Measurements from ENCODE around the gene CARD8.
"Not testable (repeated sequence)": the region's sequence is repeated elsewhere in the genome, so short reads cannot be mapped to it uniquely, and the experiment has no call there.

The CARD8 gene, protein sequence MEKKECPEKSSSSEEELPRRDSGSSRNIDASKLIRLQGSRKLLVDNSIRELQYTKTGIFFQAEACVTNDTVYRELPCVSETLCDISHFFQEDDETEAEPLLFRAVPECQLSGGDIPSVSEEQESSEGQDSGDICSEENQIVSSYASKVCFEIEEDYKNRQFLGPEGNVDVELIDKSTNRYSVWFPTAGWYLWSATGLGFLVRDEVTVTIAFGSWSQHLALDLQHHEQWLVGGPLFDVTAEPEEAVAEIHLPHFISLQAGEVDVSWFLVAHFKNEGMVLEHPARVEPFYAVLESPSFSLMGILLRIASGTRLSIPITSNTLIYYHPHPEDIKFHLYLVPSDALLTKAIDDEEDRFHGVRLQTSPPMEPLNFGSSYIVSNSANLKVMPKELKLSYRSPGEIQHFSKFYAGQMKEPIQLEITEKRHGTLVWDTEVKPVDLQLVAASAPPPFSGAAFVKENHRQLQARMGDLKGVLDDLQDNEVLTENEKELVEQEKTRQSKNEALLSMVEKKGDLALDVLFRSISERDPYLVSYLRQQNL

DNA sequence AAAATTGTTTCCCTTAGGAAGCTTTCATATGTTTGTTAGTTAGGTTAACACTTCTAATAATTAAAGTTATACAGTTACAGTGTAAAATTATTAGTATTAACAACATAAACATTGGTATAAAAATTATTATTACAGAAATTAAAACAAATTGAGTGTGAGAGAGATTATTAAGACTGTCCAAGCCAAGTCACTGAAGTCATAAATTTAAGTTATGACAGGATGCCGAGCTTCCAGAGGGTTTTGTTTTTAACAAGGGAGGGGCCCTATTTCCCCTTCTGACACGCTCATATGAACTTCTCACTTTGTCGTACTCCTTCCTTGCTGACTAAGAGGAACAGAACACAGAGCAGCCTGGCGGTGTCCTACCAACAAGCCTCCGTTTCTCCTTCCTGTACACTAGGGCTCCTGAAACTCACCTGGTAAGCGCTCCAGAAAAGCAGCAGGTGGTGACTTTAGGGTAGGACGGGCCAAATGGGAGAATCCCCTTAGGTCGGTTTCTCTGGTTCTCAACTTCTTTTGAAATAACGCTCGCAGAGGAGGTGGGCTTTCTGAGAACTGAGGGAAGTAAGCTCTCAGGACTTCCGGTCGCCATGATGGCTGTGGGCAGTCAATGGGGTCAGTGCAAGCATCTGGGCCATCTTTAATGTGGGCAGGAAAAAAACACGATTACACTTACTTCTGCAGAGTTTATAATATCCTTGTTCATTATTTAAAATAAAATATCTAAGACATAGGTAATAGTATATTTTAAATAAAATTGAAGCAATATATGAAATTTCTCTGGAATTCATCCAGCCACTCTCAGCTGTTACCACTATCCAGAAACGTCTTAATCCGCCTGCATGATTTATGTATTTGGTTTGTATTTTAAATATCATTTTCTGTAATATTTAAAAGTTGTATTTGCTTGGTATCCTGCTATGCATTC is at the start of gene CARD8:
TSS of gene CARD8 (minus strand) at position 537 of the 928 bp plus-strand sequence. CDS start 14,892 bp downstream, outside the sequence.
- DNase-seq, result peak; percentile 73

DNA sequence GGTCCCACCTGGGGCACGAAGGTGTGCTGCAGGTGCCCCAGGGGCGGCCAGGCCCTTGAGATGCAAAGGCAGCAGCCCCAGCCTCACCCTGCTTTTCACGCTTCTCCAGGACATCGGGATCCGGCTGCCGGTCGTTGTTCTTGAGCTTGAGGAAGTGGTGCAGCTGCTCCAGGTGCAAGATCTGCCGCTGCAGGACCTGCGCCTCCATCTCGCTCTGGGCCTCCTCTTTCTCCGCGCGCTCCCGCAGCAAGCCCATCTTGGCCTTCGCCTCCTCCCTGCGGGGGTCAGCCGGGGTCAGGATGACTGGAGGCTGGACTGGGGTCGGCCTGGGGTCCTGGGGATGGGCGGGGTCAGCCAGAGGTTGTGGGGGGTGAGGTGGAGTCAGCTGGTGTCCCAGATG is 48.2 kb upstream of the CARD8 start:
- no peak for DNase-seq

DNA sequence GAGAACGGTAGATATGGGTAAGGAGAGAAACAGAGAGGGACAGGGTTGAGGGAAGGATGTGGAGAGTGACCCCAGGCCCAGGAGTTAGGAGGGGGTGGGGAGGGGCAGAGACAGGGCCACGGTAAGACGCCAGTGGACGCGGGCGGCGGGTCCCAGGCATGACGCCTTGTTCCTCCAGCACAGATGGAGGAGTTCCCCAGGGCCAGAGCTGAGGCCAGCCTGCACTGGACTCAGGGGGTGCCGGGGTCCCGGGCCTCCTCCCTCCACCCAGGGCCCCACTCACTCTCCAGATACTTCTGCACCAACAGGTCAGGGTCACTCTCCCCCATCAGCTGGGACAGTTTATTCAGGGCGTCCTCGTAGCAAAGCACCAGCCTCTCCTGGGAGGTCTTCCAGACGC is 47.7 kb upstream of the CARD8 start:
- DNase-seq, result no peak

DNA sequence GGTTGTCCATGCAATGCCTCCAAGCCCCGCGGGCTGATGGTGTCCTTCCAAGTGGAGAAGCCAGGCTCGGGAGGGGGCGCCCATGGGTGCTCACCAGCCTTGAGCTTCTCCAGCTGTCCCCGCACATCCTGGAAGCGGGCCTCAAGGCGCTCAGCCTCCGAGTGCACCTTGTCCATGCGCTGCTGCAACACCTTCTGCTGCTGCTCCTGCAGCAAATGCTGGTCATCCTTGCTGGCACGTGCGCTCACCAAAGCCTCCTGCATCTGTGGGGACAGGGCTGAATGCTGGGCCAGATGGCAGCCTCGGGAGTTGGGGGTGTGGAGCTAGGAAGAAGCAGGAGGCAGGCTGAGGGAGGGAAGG is 46.9 kb upstream of the CARD8 start:
- DNase-seq, result no peak

DNA sequence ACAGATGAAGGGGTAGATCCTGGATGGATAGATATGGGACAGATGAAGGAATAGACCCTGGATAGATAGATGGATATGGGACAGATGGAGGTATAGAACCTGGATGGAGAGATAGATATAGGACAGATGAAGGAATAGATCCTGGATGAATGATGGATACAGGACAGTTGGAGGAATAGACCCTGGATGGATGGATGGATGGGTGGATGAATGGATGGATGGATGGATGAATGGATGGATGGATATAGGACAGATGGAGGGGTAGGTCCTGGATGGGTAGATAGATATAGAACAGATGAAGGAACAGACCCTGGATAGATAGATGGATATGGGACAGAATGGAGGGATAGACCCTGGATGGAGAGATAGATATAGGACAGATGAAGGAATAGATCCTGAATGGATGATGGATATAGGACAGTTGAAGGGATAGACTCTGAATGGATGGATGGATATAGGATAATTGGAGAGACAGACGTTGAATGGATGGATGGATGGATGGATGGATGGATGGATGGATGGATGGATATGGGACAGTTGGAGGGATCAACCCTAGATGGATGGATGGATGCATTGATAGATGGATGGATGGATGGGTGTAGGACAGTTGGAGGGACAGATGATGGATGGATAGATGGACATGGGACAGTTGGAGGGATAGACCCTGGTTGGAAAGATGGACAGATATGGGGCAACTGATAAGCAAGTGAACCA is 46.3 kb upstream of the CARD8 start:
- DNase-seq, result no peak

DNA sequence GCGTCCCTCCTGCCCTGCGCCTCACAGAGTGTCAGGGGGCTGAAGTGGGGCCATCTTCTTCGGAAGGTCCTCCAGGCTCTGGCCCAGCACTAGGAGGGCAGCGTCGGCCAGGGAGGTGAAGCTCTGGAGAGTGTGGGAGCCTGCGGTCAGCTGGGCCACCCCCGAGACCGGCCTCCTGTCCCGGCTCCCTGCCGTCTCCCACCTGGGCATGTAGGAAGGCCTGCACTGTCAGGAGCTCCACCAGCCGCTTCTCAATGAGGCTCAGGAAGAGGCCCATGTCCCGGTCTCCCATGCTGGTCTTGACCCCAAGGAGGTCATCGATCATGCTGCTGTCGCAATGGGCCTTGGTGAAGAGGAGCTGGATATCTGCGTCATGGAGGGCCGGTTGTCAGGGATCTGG is 42.3 kb upstream of the CARD8 start:
- DNase-seq, result no peak

DNA sequence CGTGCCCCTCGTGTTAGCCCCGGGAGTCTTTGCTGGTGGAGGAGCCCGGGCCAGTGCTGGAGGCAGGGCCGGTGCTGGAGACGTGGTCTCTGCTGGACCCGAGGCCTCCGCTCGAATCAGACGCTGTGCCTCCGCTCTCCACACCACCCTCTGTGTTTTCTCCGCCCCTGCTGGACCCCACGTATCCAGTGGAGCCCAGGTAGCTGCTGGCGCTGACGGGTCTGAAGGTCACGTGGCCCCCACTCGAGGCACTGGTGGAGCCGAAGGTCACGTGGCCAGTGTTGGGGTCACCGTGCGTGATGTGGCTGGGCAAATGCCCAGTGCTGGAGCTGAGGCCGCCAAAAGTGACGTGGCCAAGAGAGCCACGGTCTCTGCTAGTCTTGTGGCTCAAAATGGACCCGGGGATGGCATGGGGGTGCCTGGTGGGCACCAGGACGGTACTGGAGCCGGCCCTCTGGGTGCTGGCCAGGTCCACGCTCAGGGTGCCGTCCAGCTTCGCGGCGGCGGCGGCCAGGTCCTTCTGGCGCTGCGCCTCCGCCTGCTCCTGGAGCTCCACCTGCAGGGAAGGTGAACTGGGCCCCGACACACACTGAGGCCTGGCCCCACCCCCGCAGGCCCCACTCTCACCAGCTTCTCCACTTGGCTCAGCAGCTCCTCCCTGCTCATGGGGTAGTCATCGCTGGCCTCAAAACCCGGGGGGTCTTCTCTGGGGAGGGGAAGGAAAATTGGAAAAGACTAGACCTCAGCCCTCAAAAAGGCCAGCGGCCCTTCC is 41.4 kb upstream of the CARD8 start:
- DNase-seq, result no peak

DNA sequence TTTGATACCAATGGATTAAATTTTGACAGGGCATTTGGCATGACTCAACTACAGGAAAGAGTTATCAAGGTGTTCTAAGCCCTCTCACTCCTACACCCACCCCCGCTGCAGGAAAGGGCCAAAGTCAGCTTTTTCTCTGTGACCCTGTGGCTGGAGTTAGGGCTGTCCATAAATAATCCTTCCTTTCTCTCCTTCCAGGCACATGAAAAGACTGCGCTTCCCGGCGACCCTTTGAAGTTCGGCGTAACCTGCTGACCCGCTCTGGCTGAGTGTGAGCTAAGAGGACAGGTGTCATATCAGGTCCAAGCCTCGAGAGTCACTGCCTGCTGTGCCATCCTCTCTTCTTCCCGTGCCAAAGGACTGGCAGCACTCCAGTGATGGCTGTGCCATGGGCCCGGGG is 39.7 kb upstream of the CARD8 start:
- no peak for DNase-seq

DNA sequence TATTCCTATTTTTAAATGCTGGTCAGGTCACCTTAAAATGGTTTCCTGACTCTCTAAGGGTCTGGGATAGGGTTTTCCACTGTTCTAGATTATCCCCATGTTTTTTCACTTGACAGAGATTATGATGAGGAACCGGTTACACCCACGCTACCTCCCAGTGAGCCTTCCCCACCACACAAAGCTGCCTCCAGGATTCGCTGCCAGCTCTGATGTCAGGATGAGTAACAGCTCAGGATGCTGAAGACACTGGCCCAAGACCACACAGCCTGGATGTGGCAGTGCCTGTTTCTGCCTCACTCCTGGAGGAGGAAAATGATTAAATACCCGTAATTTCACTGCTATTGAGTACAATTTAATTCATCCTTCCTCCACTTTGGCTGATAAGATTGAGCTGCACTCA is 37.1 kb upstream of the CARD8 start:
- DNase-seq, result no peak

DNA sequence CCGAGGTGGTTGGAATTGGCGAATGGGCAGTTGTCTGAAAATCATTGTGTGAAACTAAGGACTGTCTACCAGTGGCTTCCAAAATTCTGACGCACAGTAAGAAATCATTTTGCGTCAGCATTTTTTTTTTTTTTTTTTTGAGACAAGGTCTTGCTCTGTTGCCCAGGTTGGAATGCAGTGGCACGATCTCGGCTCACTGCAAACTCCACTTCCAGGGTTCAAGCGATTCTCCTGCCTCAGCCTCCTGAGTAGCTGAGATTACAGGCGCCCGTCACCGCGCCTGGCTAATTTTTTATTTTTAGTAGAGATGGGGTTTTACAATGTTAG is 35.7 kb upstream of the CARD8 start:
- DNase-seq, result not testable (repeated sequence)

DNA sequence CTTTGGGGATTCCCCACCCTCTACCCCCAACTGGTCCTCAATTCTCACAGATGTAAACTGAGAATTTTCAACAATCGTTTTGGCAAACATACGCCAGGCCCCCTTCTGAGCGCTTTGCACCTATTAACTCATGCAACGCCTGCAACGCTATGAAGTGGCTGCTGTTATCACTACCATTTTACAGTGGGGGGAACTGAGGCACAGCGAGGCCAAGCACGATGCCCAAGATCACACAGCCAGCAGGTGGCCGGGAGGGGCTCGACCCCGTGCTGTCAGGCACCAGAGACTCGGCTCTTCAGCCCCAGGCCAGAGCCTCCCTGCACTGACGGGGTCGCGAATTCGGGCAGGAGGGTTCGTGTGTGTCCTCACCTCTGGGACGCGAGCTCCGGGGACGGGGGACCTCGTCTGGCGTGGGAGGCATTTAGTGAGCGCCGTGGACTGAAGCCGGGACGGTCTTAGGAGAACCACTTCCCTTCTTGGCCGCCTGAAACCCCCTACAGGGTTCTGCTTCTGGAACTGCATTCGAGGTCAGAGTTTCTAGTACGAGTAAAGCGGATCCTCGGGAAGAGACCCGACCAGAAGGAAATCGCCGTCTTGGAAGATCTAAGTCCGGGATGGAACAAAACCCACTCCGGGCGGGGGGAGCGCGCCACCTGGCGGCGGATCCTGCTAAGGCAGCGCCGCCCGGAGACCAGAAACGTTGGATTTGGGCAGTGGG is 35.2 kb upstream of the CARD8 start:
- DNase-seq, result peak; percentile 66

DNA sequence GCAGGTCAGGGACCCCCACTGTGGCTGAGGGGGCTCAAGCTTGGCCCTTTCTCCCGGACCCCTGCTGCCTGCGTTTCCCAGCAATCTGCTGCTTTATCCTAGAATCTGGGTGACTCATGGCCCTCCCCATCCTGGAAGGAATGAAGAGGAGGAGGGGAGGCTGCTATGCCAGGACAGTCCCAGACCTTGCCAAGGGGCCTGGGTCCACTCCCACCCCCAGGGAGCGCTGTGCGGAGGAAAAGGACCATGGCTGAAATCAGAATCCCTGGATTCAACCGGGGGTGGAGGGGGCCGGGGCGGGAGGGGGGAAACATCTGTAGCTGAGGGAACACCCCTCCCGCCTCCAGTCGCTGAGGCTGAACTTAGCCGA is 34.7 kb upstream of the CARD8 start:
- DNase-seq, result no peak

DNA sequence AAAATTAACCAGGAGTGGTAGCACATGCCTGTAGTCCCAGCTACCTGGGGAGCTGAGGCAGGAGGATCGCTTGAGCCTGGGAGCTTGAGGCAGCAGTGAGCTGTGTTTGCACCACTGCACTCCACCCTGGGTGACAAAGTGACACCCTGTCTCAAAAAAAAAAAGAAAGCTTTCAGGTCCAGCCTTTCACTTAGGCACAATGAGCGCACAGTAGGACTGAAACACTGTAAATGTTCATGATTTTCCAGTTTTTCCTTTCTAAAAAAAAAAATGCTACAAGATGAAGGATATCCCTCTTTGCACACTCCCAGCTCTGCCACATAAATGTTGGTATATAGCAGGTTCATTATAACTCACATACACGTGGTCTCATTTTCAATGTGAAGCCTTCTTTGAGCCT is 32.0 kb upstream of the CARD8 start:
- no peak for DNase-seq

DNA sequence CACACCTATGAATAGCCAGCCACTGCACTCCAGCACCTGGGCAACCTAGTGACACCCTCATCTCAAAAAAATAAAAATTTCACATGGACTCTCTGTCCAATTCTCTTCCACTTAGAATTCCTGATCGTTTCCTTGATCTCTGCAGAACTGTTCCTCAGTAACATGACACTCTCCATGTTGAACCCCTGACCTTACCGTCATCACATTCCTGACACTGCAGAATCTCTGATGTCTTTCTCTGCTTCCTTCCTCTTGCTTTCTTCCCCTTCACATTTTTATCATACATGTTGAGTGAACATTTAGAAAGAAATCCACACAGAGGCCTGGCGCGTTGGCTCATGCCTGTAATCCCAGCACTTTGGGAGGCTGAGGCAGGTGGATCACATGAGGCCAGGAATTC is 29.2 kb upstream of the CARD8 start:
- DNase-seq, result no peak

DNA sequence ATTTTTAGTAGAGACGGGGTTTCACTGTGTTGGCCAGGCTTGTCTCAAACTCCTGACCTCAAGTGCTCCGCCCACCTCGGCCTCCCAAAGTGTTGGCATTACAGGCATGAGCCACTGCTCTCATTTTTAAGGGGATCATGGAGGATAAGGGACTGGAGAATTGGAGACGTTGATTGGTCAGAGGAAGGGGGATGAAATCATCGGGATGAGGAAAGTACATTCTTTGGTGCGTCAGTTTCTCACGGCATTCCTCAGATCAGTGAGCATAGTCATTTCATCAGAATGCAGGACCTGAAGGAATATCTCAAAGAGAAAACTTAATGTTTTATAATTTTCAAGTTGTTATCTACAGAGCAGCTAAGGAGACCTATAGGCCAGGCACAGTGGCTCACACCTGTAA is 28.2 kb upstream of the CARD8 start:
- no peak for DNase-seq

DNA sequence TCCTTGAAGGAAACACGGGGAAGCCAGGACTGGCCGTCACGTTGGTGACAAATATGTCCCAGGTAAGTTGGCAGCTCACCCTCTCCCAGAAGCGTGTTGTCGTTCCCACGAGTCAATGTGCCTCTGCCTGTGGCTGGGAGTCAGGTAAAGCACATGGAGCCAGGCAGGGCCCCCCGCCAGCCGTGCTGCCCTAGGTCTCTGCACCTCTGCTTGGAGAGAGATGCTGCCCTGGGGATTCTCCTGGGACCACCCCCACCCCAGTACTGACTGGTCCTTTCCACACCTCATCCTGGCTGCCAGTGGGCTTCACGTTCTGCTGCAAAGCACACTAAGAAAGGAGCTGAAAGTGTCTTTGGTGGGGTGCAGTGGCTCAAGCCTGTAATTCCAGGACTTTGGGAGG is 24.0 kb upstream of the CARD8 start:
- no peak for DNase-seq

DNA sequence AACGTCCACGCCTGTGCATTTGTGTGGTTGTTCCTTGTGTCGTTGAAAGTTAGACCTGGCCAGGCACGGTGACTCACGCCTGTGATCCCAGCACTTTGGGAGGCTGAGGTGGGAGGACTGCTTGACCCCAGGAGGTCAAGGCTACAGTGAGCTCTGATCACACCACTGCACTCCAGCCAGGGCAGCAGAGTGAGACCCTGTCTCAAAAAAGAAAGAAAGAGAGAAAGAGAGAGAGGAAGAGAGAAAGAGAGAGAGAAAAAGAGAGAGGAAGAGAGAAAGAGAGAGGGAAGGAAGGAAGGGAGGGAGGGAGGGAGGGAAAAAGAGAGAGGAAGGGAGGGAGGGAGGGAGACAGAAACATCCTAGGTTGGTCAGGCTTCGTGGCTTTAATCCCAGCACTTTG is 19.2 kb upstream of the CARD8 start:
- no peak for DNase-seq

DNA sequence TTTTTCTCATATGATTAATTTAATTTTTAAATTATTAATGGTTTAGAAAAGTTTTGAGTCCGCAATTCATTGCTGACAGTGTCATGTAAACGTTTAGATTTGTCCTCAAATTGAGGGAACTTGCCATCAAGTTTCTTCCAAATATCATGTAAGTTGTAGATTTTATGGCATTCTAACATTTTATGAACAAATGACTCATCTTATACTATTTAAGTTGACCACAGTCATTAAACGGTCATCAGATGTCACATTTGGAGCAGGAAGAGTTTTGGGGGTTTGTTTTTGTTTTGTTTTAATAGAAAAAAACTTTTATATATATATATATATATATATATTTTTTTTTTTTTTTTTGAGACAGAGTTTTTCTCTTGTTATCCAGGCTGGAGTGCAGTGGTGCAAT is 18.5 kb upstream of the CARD8 start:
- DNase-seq, result no peak

DNA sequence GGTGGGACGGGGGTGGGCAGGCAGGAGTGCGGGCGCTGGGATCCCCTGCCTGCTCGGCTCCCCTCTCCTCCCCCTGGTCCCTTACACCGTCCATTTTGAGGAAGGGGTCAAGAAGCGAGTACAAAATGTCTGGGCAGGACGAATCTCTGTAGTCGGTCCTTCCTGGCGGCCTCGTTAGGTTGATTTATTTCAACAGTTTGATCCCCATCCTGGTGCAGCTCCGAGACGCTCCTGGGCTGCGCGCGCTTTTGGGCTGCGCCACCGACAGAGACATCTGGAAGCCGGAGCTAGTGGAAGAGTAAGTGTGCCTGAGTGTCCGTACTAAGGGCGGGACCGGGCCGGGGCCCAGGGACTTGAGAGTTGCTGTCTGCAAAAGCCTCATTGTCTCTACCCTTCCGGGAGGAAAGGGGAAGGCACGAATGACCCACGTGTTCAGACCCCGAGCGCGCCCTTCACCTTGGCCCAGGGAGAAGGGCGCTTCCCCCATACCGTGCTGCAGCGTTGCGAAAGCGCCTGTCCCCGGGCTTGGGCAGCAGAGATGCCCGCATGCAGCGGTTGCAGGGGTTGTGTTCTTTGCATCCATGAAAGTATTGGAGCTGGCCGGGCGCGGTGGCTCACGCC is 15.9 kb upstream of the CARD8 start:
- peak; percentile 10 for DNase-seq

DNA sequence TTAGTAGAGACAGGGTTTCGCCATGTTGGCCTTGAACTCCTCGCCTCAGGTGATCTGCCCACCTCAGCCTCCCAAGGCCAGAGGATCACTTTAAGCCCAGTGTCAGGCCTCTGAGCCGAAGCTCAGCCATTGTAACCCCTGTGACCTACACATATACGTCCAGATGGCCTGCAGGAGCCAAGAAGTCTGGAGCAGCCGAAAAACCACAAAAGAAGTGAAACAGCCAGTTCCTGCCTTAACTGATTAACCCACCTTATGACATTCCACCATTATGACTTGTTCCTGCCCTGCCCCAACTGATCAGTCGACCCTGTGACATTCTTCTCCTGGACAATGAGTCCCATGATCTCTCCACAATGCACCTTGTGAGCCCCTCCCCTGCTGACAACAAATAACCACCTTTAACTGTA is 13.9 kb upstream of the CARD8 start:
- not testable (repeated sequence) for DNase-seq

DNA sequence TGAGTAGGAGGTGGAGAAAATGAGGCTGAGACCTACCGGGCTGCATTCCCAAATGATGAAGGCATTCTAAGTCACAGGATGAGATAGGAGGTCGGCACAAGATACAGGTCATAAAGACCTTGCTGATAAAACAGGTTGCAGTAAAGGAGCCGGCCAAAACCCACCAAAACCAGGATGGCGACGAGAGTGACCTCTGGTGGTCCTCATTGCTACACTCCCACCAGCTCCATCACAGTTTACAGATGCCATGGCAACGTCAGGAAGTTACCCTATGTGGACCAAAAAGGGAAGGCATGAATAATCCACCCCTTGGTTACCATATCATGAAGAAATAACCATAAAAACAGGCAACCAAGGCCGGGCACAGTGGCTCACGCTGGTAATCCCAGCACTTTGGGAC is 9.6 kb upstream of the CARD8 start:
- not testable (repeated sequence) for DNase-seq

DNA sequence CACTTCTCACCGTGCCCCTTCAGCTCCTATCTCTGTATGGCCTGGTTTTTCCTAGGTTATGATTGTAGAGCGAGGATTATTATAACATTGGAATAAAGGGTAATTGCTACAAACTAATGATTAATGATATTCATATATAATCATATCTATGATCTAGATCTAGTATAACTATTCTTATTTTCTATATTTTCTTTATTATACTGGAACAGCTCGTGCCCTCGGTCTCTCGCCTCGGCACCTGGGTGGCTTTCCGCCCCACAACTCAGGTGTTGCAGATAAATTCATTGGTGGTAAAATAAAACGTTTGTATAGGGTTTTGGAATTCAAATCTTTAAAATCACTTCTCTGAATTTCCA is 4.6 kb upstream of the CARD8 start:
- DNase-seq, result not testable (repeated sequence)

All from stimulated activated CD4-positive, alpha-beta T cell treated with anti-CD3 and anti-CD28 coated beads, Interleukin-4, amount 100 ng/mL, for 1 hour (primary cell).